Measurements from ENCODE around the gene PDCD6IP. TPM values are rescaled to one million over a fixed set of nuclear protein-coding genes. Genes with fewer than 3 reads are reported as not detected.

The PDCD6IP gene
- total and polyA plus RNA-seq, 10 donors, result 30.5 to 265 (median 175) TPM

GRCh38 chr3:33895658-33896057 lies 97.2 kb downstream of the PDCD6IP start:
- Histone ChIP-seq H3K27me3 (replicated peaks in 1 of 7) (no peaks in the 10 kb centered on the region), H3K4me1 (no peaks in the 10 kb centered on the region), H3K36me3 (no peaks in the 10 kb centered on the region), H3K4me3 (no peak overlapping the region), H3K27ac (no peak overlapping the region), H3K9me3 (no peaks in the 10 kb centered on the region)
- intact Hi-C loops (cut with DNase I; ENCODE audit: low total_unique reads), result no loop called here
- no peak for DNase-seq
- TF ChIP-seq, protein P1, sequence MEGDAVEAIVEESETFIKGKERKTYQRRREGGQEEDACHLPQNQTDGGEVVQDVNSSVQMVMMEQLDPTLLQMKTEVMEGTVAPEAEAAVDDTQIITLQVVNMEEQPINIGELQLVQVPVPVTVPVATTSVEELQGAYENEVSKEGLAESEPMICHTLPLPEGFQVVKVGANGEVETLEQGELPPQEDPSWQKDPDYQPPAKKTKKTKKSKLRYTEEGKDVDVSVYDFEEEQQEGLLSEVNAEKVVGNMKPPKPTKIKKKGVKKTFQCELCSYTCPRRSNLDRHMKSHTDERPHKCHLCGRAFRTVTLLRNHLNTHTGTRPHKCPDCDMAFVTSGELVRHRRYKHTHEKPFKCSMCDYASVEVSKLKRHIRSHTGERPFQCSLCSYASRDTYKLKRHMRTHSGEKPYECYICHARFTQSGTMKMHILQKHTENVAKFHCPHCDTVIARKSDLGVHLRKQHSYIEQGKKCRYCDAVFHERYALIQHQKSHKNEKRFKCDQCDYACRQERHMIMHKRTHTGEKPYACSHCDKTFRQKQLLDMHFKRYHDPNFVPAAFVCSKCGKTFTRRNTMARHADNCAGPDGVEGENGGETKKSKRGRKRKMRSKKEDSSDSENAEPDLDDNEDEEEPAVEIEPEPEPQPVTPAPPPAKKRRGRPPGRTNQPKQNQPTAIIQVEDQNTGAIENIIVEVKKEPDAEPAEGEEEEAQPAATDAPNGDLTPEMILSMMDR (IDR thresholded peaks at IDR 0.05 in 8 of 11, conservative IDR thresholded peaks at IDR 0.05 in 3 of 11), result no peak
- TF ChIP-seq POLR2A (IDR thresholded peaks at IDR 0.05), result no peak
- no peak for TF ChIP-seq POLR2AphosphoS5 (IDR thresholded peaks at IDR 0.05)

GRCh38 chr3:33897306-33897705 lies 98.9 kb downstream of the PDCD6IP start:
- WGBS, 5 donors, result 64 to 89% (median 68%) methylated on average over 1 of the region's 1 CpG
- Histone ChIP-seq H3K9me3 (no peaks in the 10 kb centered on the region), H3K27me3 (replicated peaks in 1 of 7) (no peaks in the 10 kb centered on the region), H3K4me1 (no peaks in the 10 kb centered on the region), H3K27ac (no peak overlapping the region), H3K4me3 (no peak overlapping the region), H3K36me3 (no peaks in the 10 kb centered on the region)
- TF ChIP-seq POLR2A (IDR thresholded peaks at IDR 0.05) (no peak), POLR2AphosphoS5 (IDR thresholded peaks at IDR 0.05) (no peak)
- TF ChIP-seq, protein P1 (IDR thresholded peaks at IDR 0.05 in 8 of 11, conservative IDR thresholded peaks at IDR 0.05 in 3 of 11), result no peak
- intact Hi-C loops (cut with DNase I; ENCODE audit: low total_unique reads), result no loop called here
- no peak for DNase-seq

- Histone ChIP-seq H3K9me3 (no peaks in the 10 kb centered on the region), H3K27ac (no peak overlapping the region), H3K4me3 (no peak overlapping the region), H3K27me3 (replicated peaks in 1 of 7) (no peaks in the 10 kb centered on the region), H3K4me1 (no peaks in the 10 kb centered on the region), H3K36me3 (no peaks in the 10 kb centered on the region)
- no peak for DNase-seq
- TF ChIP-seq, protein P1 (IDR thresholded peaks at IDR 0.05 in 8 of 11, conservative IDR thresholded peaks at IDR 0.05 in 3 of 11), result no peak
- TF ChIP-seq POLR2A (IDR thresholded peaks at IDR 0.05), result no peak
- no peak for TF ChIP-seq POLR2AphosphoS5 (IDR thresholded peaks at IDR 0.05)
- WGBS, 5 donors, result 55 to 73% (median 65%) methylated on average over 2 of the region's 2 CpGs
- intact Hi-C loops (cut with DNase I; ENCODE audit: low total_unique reads), result no loop called here
Observed at GRCh38 chr3:33898901-33899300, 100.5 kb downstream of the PDCD6IP start.

DNA sequence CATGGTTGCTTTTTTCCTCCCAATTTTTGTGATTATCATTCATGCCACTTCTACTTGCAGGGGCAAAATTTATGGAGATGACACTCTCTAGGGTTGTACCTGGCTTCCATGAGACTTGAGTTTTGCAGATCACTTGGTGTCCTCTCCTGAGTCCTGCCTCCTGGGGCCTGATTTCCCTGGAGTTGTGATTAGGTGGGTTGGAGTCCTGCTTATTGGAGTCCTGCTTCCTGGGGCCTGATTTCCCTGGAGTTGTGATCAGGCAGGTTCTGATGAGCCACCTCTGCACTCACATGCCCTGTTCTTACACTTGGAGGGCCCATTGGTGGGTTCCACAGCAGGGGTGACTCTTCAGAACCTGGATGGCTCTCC lies 102.0 kb downstream of the PDCD6IP start:
- Histone ChIP-seq H3K4me3 (no peak overlapping the region), H3K9me3 (no peaks in the 10 kb centered on the region), H3K36me3 (no peaks in the 10 kb centered on the region), H3K4me1 (no peaks in the 10 kb centered on the region), H3K27ac (no peak overlapping the region), H3K27me3 (replicated peaks in 1 of 7) (no peaks in the 10 kb centered on the region)
- no peak for DNase-seq
- intact Hi-C loops (cut with DNase I; ENCODE audit: low total_unique reads), result no loop called here
- TF ChIP-seq, protein P1 (IDR thresholded peaks at IDR 0.05 in 8 of 11, conservative IDR thresholded peaks at IDR 0.05 in 3 of 11), result no peak
- TF ChIP-seq POLR2AphosphoS5 (IDR thresholded peaks at IDR 0.05) (no peak), POLR2A (IDR thresholded peaks at IDR 0.05) (no peak)
